ENCODE data around the gene TLL2. TPM values are rescaled to one million over a fixed set of nuclear protein-coding genes. Genes with fewer than 3 reads are reported as not detected.

TLL2 gene
- total RNA-seq, 1 donor, result under 0.01 TPM

DNA sequence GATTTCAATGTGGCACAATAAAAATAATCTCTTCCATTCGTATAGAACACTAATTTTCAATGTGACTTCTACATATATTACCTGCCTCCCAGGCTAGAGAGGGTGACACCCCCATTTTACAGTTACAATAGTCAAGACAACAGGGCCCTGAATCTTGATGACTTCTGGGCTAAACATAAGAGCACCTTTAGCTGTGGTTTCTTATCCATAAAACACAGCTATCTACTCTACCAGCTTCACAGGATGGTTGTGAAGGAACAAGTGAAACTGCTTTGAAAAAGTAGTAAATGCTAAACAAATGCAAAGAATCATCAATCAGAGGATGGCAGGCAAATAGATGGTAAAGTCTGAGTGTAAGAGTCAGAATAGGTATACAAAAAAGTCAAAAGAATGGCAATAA lies 3.6 kb upstream of the TLL2 start:
- DNase-seq (ENCODE audit: low read depth), result no peak
- TF ChIP-seq, protein P1, sequence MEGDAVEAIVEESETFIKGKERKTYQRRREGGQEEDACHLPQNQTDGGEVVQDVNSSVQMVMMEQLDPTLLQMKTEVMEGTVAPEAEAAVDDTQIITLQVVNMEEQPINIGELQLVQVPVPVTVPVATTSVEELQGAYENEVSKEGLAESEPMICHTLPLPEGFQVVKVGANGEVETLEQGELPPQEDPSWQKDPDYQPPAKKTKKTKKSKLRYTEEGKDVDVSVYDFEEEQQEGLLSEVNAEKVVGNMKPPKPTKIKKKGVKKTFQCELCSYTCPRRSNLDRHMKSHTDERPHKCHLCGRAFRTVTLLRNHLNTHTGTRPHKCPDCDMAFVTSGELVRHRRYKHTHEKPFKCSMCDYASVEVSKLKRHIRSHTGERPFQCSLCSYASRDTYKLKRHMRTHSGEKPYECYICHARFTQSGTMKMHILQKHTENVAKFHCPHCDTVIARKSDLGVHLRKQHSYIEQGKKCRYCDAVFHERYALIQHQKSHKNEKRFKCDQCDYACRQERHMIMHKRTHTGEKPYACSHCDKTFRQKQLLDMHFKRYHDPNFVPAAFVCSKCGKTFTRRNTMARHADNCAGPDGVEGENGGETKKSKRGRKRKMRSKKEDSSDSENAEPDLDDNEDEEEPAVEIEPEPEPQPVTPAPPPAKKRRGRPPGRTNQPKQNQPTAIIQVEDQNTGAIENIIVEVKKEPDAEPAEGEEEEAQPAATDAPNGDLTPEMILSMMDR (IDR thresholded peaks at IDR 0.05; ENCODE audit: insufficient read depth, low read length), result no peak

GRCh38 chr10:96516337-96516736 lies 2.6 kb upstream of the TLL2 start:
- TF ChIP-seq, protein P1 (IDR thresholded peaks at IDR 0.05; ENCODE audit: insufficient read depth, low read length), result no peak
- no peak for DNase-seq (ENCODE audit: low read depth)
- no peak overlapping the region for H3K4me3 ChIP-seq (ENCODE audit: low read depth, low read length)

More for the DNA sequence above, 3.6 kb upstream of the TLL2 start:
- no peak overlapping the region for H3K4me3 ChIP-seq (ENCODE audit: low read depth, low read length)

GRCh38 chr10:96513305-96513697 lies 425 bp downstream of the TLL2 start:
- TF ChIP-seq, protein P1 (IDR thresholded peaks at IDR 0.05; ENCODE audit: insufficient read depth, low read length), result no peak
- no peak for DNase-seq (ENCODE audit: low read depth)
- H3K4me3 ChIP-seq (ENCODE audit: low read depth, low read length), result peak overlapping the region; percentile 65

- H3K4me3 ChIP-seq (ENCODE audit: low read depth, low read length), result peak overlapping the region; percentile 65
- DNase-seq (ENCODE audit: low read depth), result peak; percentile 37
- TF ChIP-seq, protein P1 (IDR thresholded peaks at IDR 0.05; ENCODE audit: insufficient read depth, low read length), result no peak
These were observed 1.0 kb downstream of the TLL2 start for GRCh38 chr10:96512524-96513304.

DNA sequence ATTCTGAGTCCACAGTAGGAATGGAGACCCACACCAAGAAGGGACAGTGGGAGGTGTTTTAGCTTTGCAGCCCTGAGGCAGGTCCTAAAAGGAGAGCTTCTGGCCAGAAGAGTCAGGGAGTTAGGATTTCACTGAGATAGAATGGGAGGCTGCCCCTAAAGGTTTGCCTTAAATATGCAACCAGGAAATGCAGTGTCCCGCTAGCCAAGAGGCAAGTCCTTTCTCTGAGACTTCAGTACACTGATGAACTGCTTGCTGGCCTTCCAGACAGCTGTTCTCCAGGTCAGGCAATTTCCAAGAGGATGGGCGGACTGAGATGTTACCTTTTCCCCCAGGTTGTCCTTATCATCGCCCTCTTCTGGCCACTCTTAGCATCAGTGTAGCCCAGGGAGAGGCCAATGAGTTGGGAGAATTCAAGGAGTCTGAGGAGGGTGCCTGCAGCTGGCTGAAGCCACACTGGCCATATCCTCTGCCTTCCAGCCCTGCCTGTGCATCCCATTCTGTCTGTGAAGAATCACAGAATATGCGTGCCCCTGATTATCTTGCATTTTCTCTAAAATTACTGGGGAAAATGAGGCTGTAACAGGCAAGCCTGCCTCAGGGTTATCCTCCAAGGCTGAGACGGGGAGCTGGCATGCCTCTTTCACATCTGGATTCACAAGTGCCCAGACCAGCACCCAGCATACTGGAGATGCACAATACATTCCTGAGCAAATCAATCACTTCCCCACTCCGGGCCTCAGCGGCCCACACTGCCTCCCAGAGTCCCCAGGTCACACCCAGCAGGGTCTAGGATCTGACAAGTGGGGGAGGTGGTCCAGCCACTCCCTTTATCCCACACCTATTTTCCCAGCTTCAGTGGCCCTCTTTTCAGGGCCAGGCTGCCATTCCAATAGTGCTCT lies 2.4 kb downstream of the TLL2 start:
- H3K4me3 ChIP-seq (ENCODE audit: low read depth, low read length), result no peak overlapping the region
- peak; percentile 10 for DNase-seq (ENCODE audit: low read depth)
- TF ChIP-seq, protein P1 (IDR thresholded peaks at IDR 0.05; ENCODE audit: insufficient read depth, low read length), result peak; percentile 39

GRCh38 chr10:96509017-96509641 lies 4.6 kb downstream of the TLL2 start:
- DNase-seq (ENCODE audit: low read depth), result peak; percentile 52
- H3K4me3 ChIP-seq (ENCODE audit: low read depth, low read length), result no peak overlapping the region
- TF ChIP-seq, protein P1 (IDR thresholded peaks at IDR 0.05; ENCODE audit: insufficient read depth, low read length), result no peak
